HG02840 (cell line): ENCODE data around the gene FOXD3.
A peak's percentile ranks its signal among the peaks of the same experiment; 100 is the strongest.
"Not testable (repeated sequence)": the region's sequence is repeated elsewhere in the genome, so short reads cannot be mapped to it uniquely, and the experiment has no call there.

ENCODE experiments used
- ATAC-seq: cut with Tn5 transposase; IDR thresholded peaks from one replicate; pipeline ENCODE4 v1.9.1; 2021; ENCODE audit warnings: mild to moderate bottlenecking, moderate library complexity, moderate number of reproducible peaks; ENCODE audit not compliant: unreplicated experiment, low FRiP score

Gene FOXD3

GRCh38 chr1:63352736-63353135 is 30.4 kb downstream of the FOXD3 start:
- ATAC-seq, result no peak

GRCh38 chr1:63356234-63356633 is 33.9 kb downstream of the FOXD3 start:
- not testable (repeated sequence) for ATAC-seq

DNA sequence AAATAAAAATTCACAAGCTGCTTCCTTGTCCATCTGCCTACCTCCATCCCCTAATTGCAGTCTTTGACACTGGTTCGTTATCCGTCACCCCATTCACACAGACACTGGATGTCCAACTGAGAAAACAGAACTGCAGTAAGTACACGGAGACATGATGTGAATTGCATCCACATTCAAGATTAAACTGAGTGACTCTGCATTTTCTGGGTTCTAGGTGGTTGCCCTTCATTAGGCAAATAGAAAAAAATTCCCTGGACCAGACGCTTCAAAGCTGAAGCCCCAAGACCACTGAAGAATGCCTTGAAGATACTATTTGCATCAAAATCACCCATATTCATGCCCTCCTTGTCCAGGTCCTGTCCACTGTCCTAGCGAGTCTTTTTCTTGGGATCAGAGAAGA is 37.2 kb downstream of the FOXD3 start:
- no peak for ATAC-seq

DNA sequence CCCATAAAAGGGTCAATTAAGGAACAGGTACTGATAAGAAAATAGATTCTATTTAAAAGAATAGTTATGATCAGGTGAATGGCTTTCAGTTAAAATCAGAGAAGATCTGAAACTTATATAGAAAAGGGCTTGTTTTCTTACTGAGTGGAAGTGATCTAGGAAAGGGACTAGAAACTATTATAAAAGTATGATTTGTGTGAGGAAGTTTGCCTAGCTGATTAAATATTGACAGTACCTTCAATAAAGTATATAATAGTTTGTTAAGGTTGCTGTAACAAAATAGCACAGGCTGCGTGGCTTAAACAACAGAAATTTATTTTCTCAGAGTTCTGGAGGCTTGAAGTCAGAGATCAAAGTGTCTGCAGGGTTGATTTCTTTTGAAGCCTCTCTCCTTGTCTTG is 39.7 kb downstream of the FOXD3 start:
- no peak for ATAC-seq

GRCh38 chr1:63362578-63362977 is 40.2 kb downstream of the FOXD3 start:
- no peak for ATAC-seq

DNA sequence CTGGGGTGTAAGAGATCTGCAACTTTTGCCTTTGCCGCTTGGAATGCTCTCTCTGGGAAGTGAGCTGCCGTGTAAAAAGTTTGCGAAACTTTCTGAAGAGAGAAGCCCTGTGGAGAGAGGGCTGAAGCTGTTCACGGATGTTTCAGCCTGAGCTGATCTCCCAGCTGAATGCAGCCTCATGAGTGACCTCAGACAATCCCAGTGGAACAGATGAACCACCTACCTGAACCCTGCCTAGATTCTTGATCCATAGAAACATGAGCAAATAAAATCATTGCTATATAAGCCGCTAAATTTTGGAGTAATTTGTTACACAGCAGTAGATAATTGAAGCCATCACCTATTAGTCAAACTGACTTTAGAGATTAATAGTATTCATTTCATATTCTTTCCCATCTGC is 40.6 kb downstream of the FOXD3 start:
- no peak for ATAC-seq

DNA sequence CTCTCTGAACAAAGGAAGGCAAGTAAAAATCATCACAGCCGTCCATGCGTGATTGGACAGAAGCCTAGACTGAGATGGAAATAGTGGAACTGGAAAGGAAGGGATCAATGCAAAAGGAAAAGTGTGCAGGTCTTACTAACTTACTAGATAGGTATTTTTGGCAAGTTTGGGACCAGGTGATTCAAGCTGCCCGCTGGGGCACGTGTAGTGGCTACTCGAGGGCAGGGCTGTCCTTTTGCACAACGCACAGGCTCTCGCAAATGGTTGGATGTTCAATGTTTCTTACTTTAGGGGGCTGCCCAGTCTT is 44.5 kb downstream of the FOXD3 start:
- no peak for ATAC-seq

GRCh38 chr1:63367215-63368103 is 45.1 kb downstream of the FOXD3 start, which contains the start of gene ALG6:
ALG6 (plus strand) TSS chr1:63367627; CDS start chr1:63370978, 3,351 bp downstream.
- peak; percentile 94 for ATAC-seq

GRCh38 chr1:63368131-63368530 is 45.8 kb downstream of the FOXD3 start:
- ATAC-seq, result no peak
